Upper lobe of right lung (tissue), 1 donor: ENCODE data around the gene HARS2. TPM values are rescaled to one million over a fixed set of nuclear protein-coding genes. Genes with fewer than 3 reads are reported as not detected.
"Not testable (repeated sequence)": the region's sequence is repeated elsewhere in the genome, so short reads cannot be mapped to it uniquely, and the experiment has no call there.

ENCODE experiments used
- ATAC-seq: fragments of 200-7000 bp; cut with Tn5 transposase; one replicate; pipeline ENCODE4 v1.9.1; 2020; ENCODE audit warnings: mild to moderate bottlenecking, moderate library complexity
- DNase-seq: peaks from one replicate; pipeline ENCODE4 v3.0.0-alpha.2; 2020
- H3K27ac ChIP-seq: fragments of 200-600 bp; one replicate; pipeline ENCODE4 v1.8.0; 2022
- H3K27me3 ChIP-seq: fragments of 200-600 bp; one replicate; pipeline ENCODE4 v1.8.0; 2022; ENCODE audit warnings: mild to moderate bottlenecking
- H3K36me3 ChIP-seq: fragments of 200-600 bp; one replicate; pipeline ENCODE4 v1.8.0; 2022
- H3K4me1 ChIP-seq: fragments of 200-600 bp; one replicate; pipeline ENCODE4 v1.8.0; 2022
- H3K4me3 ChIP-seq: fragments of 200-600 bp; one replicate; pipeline ENCODE4 v1.8.0; 2022; ENCODE audit warnings: mild to moderate bottlenecking
- H3K9me3 ChIP-seq: fragments of 200-600 bp; one replicate; pipeline ENCODE4 v1.8.0; 2022
- intact Hi-C: fragments of 100-400 bp; cut with DNase I; formaldehyde crosslinking; loops from one replicate; pipeline ENCODE4 v1.11.0; 2022
- long read RNA-seq: library from polyadenylated mRNA; unstranded; transcript quantifications from one replicate; pipeline ENCODE4 v2.0.0, GENCODE V29; 2021
- total RNA-seq: library from RNA; stranded (reverse); fragmentation: NEBNext Ultra II Directional; extraction: Animal tissue kit (Norgen Biotek cat#: 25700); gene quantifications from one replicate; pipeline ENCODE4 v1.2.1, GENCODE V29; 2021
- TF ChIP-seq, protein P1 (sequence below): fragments of 200-600 bp; IDR thresholded peaks from one replicate; pipeline ENCODE4 v1.8.0; 2022; ENCODE audit warnings: antibody characterized with exemption
- donor health status: DM: no; HTN: yes; CAD: no; lungs with severe emphysema.

The HARS2 gene, protein sequence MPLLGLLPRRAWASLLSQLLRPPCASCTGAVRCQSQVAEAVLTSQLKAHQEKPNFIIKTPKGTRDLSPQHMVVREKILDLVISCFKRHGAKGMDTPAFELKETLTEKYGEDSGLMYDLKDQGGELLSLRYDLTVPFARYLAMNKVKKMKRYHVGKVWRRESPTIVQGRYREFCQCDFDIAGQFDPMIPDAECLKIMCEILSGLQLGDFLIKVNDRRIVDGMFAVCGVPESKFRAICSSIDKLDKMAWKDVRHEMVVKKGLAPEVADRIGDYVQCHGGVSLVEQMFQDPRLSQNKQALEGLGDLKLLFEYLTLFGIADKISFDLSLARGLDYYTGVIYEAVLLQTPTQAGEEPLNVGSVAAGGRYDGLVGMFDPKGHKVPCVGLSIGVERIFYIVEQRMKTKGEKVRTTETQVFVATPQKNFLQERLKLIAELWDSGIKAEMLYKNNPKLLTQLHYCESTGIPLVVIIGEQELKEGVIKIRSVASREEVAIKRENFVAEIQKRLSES
- total RNA-seq = 23.1 TPM
- long read RNA-seq, transcript HARS2-201 (13 exons, 2,510 nt) = major isoform, 26 of 47 reads
- long read RNA-seq, partial matches to known transcripts = 1 of 47 reads
- long read RNA-seq, other reads (novel, unspliced or antisense) = 15 of 47 reads

DNA sequence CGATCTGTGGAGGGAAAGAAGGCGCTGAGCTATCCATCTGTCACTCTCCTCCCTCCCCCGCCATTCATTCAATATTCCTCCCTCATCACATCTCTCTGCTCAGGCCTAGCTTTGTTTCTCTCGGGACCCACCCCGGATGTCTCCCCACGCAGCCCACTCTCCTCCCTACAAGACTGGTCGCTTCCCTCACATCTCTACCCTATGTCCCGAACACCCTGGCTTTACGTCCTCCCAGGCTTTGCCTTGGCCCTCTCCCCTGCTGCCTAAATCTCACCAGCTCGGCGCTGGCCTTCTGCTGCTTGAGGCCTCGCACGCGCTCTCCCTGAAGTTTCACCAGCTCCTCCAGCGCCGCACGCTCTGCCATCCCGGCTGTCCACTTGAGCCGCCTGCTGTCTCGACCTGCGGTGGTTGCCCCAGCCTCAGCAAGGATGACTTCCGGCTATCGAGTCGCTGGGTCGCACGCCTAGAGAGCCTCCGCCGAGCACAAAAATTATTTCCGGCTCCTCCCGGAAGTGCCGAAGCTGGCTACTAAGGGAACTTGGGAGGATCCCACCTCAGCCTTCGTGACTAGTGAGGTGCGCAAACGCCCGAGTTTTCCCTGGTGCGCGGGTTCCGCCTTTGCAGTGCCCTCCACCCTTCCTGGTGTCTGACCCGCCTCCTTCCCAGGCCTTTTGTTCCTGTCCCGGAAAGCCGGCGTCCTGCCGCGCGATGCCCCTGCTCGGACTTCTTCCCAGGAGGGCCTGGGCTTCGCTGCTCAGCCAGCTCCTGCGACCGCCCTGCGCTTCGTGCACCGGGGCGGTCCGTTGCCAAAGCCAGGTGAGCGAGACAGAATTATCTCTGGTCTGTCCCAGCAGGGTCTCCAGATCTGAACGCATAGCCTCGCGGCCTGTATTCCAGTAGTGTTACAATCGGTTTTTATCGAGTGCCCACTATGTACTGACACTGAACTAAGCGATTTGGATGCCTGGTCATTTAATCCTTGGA is at the start of gene HARS2, which contains the start of gene HARS1:
HARS2 (plus strand) TSS at position 515 of the 984 bp plus-strand sequence; CDS start at position 709, 194 bp downstream.
HARS1 (minus strand) TSS at position 430 of the 984 bp plus-strand sequence; CDS start at position 364, 66 bp downstream.
- TF ChIP-seq, protein P1, sequence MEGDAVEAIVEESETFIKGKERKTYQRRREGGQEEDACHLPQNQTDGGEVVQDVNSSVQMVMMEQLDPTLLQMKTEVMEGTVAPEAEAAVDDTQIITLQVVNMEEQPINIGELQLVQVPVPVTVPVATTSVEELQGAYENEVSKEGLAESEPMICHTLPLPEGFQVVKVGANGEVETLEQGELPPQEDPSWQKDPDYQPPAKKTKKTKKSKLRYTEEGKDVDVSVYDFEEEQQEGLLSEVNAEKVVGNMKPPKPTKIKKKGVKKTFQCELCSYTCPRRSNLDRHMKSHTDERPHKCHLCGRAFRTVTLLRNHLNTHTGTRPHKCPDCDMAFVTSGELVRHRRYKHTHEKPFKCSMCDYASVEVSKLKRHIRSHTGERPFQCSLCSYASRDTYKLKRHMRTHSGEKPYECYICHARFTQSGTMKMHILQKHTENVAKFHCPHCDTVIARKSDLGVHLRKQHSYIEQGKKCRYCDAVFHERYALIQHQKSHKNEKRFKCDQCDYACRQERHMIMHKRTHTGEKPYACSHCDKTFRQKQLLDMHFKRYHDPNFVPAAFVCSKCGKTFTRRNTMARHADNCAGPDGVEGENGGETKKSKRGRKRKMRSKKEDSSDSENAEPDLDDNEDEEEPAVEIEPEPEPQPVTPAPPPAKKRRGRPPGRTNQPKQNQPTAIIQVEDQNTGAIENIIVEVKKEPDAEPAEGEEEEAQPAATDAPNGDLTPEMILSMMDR = no peak
- Histone ChIP-seq H3K36me3 (peaks cover 55% of the 10 kb centered on the region), H3K9me3 (no peaks in the 10 kb centered on the region), H3K27ac (peak within 1 kb of the TSS; percentile 85), H3K4me3 (peak within 1 kb of the TSS; percentile 70), H3K4me1 (peaks cover 27% of the 10 kb centered on the region), H3K27me3 (no peaks in the 10 kb centered on the region)
- DNase-seq (peak; percentile 94), ATAC-seq (peak; percentile 99)
- intact Hi-C loops = no loop called here

DNA sequence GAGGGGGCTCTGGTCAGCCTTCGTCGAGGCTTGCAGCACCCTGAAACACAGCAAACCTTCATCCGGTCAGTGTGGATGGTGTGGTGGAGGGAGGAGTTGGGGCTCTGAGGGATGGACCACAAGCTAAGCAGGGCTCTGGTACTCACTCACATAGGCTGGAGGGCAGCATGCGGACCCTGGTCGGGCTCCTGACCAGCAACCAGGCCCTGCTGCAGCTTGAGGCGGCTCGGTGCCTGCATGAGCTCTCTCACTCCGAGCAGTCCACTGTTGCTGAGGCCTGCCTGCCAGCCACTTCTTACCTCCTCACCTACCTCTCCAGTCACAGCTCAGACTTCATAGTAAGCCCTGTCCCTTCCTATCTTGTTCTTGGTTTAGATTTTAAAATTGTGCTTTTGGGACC is 49.5 kb upstream of the HARS2 start:
- intact Hi-C loops = no loop called here
- DNase-seq = no peak
- H3K4me1 ChIP-seq = peaks cover 19% of the 10 kb centered on the region
- TF ChIP-seq, protein P1 = no peak
- H3K9me3 ChIP-seq = no peaks in the 10 kb centered on the region
- H3K4me3 ChIP-seq = no peak overlapping the region
- ATAC-seq = no peak
- no peak overlapping the region for H3K27ac ChIP-seq
- no peaks in the 10 kb centered on the region for H3K27me3 ChIP-seq
- peaks cover 29% of the 10 kb centered on the region for H3K36me3 ChIP-seq

DNA sequence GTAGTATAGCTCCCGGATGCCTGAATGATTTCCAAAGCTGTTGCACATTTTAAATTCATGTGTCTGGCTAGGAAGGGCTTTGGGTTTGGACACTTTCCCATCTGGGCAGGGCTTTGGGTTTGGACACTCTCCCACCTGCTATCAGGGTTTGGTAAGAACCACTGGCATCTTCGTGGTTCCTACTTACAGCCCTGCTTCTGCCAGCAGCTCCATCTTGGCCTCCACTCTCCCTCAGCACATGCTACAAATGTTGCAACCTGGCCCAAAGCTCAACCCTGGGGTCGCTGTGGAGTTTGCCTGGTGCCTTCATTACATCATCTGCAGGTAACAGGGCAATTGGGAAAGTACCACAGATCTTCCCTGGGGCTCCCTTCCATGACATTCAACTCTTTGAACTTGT is 48.5 kb upstream of the HARS2 start:
- H3K27me3 ChIP-seq = no peaks in the 10 kb centered on the region
- H3K36me3 ChIP-seq = peaks cover 29% of the 10 kb centered on the region
- H3K4me3 ChIP-seq = no peak overlapping the region
- ATAC-seq (no peak), DNase-seq (no peak)
- TF ChIP-seq, protein P1 = no peak
- intact Hi-C loops = no loop called here
- H3K9me3 ChIP-seq = no peaks in the 10 kb centered on the region
- H3K27ac ChIP-seq = no peak overlapping the region
- peaks cover 20% of the 10 kb centered on the region for H3K4me1 ChIP-seq

DNA sequence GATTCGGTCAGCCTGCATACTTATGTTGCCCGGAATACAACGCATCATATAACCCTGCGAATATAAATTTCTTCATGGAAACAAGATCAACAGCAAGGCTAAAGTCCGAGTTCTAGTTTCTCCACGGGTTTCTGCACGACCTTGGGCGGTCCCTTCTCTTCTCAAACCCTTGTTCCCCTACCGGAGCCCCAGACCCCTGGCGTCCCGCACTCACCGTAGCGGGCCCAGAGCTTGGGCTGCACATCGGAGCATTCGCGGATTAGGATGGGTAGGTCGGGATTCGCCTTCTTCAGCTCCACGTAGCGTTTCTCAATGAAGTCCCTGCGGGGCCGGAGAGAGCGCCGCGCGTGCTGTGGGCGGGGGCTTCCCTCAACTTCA is 44.2 kb upstream of the HARS2 start:
- no peaks in the 10 kb centered on the region for H3K27me3 ChIP-seq
- no peak for DNase-seq
- ATAC-seq = no peak
- intact Hi-C loops = no loop called here
- peak overlapping the region; percentile 86 for H3K27ac ChIP-seq
- H3K4me3 ChIP-seq = peak overlapping the region; percentile 99
- no peaks in the 10 kb centered on the region for H3K9me3 ChIP-seq
- TF ChIP-seq, protein P1 = no peak
- peaks cover 61% of the 10 kb centered on the region for H3K36me3 ChIP-seq
- H3K4me1 ChIP-seq = peaks cover 21% of the 10 kb centered on the region

DNA sequence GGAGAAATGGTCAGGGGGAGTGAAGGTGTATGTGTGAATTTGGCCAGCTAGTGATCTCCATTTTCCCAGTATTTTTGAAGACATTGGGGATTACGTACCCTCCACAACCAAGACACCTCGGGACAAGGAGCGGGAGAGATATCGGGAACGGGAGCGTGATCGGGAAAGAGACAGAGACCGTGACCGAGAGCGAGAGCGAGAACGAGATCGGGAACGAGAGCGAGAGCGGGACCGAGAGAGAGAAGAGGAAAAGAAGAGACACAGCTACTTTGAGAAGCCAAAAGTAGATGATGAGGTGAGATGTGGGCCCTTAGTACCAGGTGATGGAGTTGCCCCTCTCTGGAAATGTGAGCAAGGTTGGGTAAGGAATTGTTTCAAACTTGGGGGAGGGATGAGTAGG is 32.4 kb upstream of the HARS2 start:
- intact Hi-C loops = no loop called here
- ATAC-seq (no peak), DNase-seq (no peak)
- TF ChIP-seq, protein P1 = no peak
- H3K27ac ChIP-seq = no peak overlapping the region
- H3K4me3 ChIP-seq = no peak overlapping the region
- peaks cover 4% of the 10 kb centered on the region for H3K4me1 ChIP-seq
- no peaks in the 10 kb centered on the region for H3K27me3 ChIP-seq
- no peaks in the 10 kb centered on the region for H3K9me3 ChIP-seq
- peaks cover 95% of the 10 kb centered on the region for H3K36me3 ChIP-seq

DNA sequence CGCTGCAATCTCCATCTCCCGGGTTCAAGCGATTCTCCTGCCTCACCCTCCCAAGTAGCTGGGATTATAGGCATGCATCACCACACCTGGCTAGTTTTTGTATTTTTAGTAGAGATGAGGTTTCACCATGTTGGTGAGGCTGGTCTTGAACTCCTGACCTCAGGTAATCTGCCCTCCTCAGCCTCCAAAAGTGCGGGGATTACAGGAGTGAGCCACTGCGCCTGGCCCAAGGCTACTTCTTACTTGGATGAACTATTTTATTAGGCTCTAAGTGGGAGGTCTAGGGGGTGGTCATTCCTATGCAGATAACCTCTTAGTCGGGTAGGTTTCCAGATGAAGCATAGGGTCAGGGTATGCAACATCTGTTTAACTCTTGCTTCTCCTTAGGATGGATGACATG is 30.9 kb upstream of the HARS2 start:
- H3K4me3 ChIP-seq, DNase-seq, H3K27me3 ChIP-seq, ATAC-seq, H3K9me3 ChIP-seq, intact Hi-C loops, H3K27ac ChIP-seq, H3K4me1 ChIP-seq: not testable (repeated sequence)
- H3K36me3 ChIP-seq = peaks cover 80% of the 10 kb centered on the region
